ENCODE measurements around the gene SHD. TPM values are rescaled to one million over a fixed set of nuclear protein-coding genes. Genes with fewer than 3 reads are reported as not detected.

The SHD gene
- total RNA-seq, 2 experiments from 2014 or later: 0.14 to 0.64 TPM

- ATAC-seq (ENCODE audit: poor library complexity) (no peak), DNase-seq (no peak)
- no peak for TF ChIP-seq CTCF (IDR thresholded peaks at IDR 0.05)
- H3K4me3 ChIP-seq (ENCODE audit: low read length): no peak overlapping the region
- H3K27me3 ChIP-seq (ENCODE audit: control insufficient read depth in 1 of 2, insufficient read depth in 2 of 2, low read length in 2 of 2): no peaks in the 10 kb centered on the region
- H3K4me1 ChIP-seq (ENCODE audit: insufficient read depth, low read length): peaks cover 20% of the 10 kb centered on the region
- Mint-ChIP-seq H3K36me3 (ENCODE audit: low read depth) (peaks cover 66% of the 10 kb centered on the region), H3K27me3 (no peaks in the 10 kb centered on the region), H3K4me3 (no peak overlapping the region), H3K27ac (no peak overlapping the region), H3K9me3 (no peaks in the 10 kb centered on the region), H3K4me1 (ENCODE audit: low read depth) (peaks cover 18% of the 10 kb centered on the region)
- intact Hi-C loops (cut with DNase I, micrococcal nuclease): loop anchor here (2.0 to 5.0 kb wide), 2 partner anchors 136 to 258 kb away; partner anchors contain the start of genes CHAF1A (in 1 of the 2) and SH3GL1 (in 1 of the 2)
- no peaks in the 10 kb centered on the region for H3K9me3 ChIP-seq (ENCODE audit: control insufficient read depth in 1 of 2, insufficient read depth in 1 of 2, low read length in 2 of 2)
- H3K36me3 ChIP-seq (ENCODE audit: insufficient read depth, low read length): peaks cover 67% of the 10 kb centered on the region
- ChIA-PET CTCF (interaction anchor here (1.2 to 2.2 kb wide), 6 partner anchors 10 to 259 kb away, joined by 3 to 36 read pairs (median 7); partner anchors contain the start of genes MPND and SH3GL1), POLR2A (interaction anchor here (1.0 to 1.3 kb wide), 2 partner anchors 77 to 103 kb away, joined by 4 to 9 read pairs; partner anchors contain the start of gene MPND)
- no peak overlapping the region for H3K27ac ChIP-seq (ENCODE audit: low read depth in 1 of 2, low read length in 2 of 2)
These were observed 12.6 kb upstream of the SHD start for GRCh38 chr19:4266253-4267000.

- H3K36me3 Mint-ChIP-seq (ENCODE audit: low read depth): peaks cover 65% of the 10 kb centered on the region
- H3K27ac ChIP-seq (ENCODE audit: low read depth in 1 of 2, low read length in 2 of 2): no peak overlapping the region
- peaks cover 20% of the 10 kb centered on the region for H3K4me1 ChIP-seq (ENCODE audit: insufficient read depth, low read length)
- H3K4me3 Mint-ChIP-seq: no peak overlapping the region
- intact Hi-C loops (cut with DNase I, micrococcal nuclease): loop anchor here (1.0 to 5.0 kb wide), 4 partner anchors 85 to 258 kb away; partner anchors contain the start of genes CHAF1A (in 2 of the 2) and SH3GL1 (in 1 of the 2)
- ChIA-PET POLR2A (interaction anchor here (1.0 to 1.9 kb wide), 4 partner anchors 52 to 103 kb away, joined by 4 to 9 read pairs (median 6); partner anchors contain the start of gene MPND), CTCF (interaction anchor here (0.5 to 2.2 kb wide), 9 partner anchors 9 to 258 kb away, joined by 3 to 36 read pairs (median 4); partner anchors contain the start of genes MPND and SH3GL1)
- no peaks in the 10 kb centered on the region for H3K9me3 Mint-ChIP-seq
- TF ChIP-seq CTCF (IDR thresholded peaks at IDR 0.05): peak; percentile 79
- H3K9me3 ChIP-seq (ENCODE audit: control insufficient read depth in 1 of 2, insufficient read depth in 1 of 2, low read length in 2 of 2): peaks cover 0 to 5% of the 10 kb centered on the region in 2 experiments
- ATAC-seq (ENCODE audit: poor library complexity): peak; percentile 70
- H3K4me3 ChIP-seq (ENCODE audit: low read length): no peak overlapping the region
- peaks cover 18% of the 10 kb centered on the region for H3K4me1 Mint-ChIP-seq (ENCODE audit: low read depth)
- no peaks in the 10 kb centered on the region for H3K27me3 ChIP-seq (ENCODE audit: control insufficient read depth in 1 of 2, insufficient read depth in 2 of 2, low read length in 2 of 2)
- peak; percentile 44 to 75 (median 56) for DNase-seq
- H3K36me3 ChIP-seq (ENCODE audit: insufficient read depth, low read length): peaks cover 67% of the 10 kb centered on the region
- H3K27ac Mint-ChIP-seq: no peak overlapping the region
- H3K27me3 Mint-ChIP-seq: no peaks in the 10 kb centered on the region
These were observed 11.8 kb upstream of the SHD start for GRCh38 chr19:4267101-4267900.

Data from CD4-positive, alpha-beta T cell (primary cell).